ENCODE results near the gene TRIM67.

Gene TRIM67

GRCh38 chr1:231132591-231132990 lies 29.3 kb upstream of the TRIM67 start (continued):
- TF ChIP-seq ZNF610 (tag by site-specific recombination; IDR thresholded peaks at IDR 0.05; ENCODE audit: borderline replicate concordance) (peak; percentile 70; the same call in 1 of the 2 replicates), ZNF560 (tag by site-specific recombination; IDR thresholded peaks at IDR 0.05; ENCODE audit: borderline replicate concordance) (peak; percentile 98), ZNF629 (tag by site-specific recombination; IDR thresholded peaks at IDR 0.05) (peak; percentile 72), ZNF426 (tag by site-specific recombination; IDR thresholded peaks at IDR 0.05) (peak; percentile 99), ZNF24 (tag by site-specific recombination; IDR thresholded peaks at IDR 0.05) (peak; percentile 54; the same call in 1 of the 2 replicates), ZNF704 (tag by site-specific recombination; IDR thresholded peaks at IDR 0.05) (peak; percentile 74; the same call in 1 of the 2 replicates), GLIS2 (tag by site-specific recombination; IDR thresholded peaks at IDR 0.05) (0 out of 2 replicates have a peak, but pooled peaks have one; percentile 18), ZNF585B (tag by site-specific recombination; IDR thresholded peaks at IDR 0.05) (0 out of 2 replicates have a peak, but pooled peaks have one; percentile 10), ZNF558 (tag by site-specific recombination; IDR thresholded peaks at IDR 0.05) (peak; percentile 94), ZNF121 (tag by site-specific recombination; IDR thresholded peaks at IDR 0.05) (peak; percentile 72; the same call in 1 of the 2 replicates), ZNF302 (tag by site-specific recombination; IDR thresholded peaks at IDR 0.05; ENCODE audit: low read depth) (peak; percentile 57; the same call in 1 of the 2 replicates), ZNF354C (tag by site-specific recombination; IDR thresholded peaks at IDR 0.05; ENCODE audit: borderline replicate concordance, low read depth) (peak; percentile 95), MYNN (tag by site-specific recombination; IDR thresholded peaks at IDR 0.05; ENCODE audit: borderline replicate concordance) (peak; percentile 54; the same call in 1 of the 2 replicates), ZNF16 (tag by site-specific recombination; IDR thresholded peaks at IDR 0.05; ENCODE audit: low read depth) (peak; percentile 36; the same call in 1 of the 2 replicates), ZNF19 (tag by site-specific recombination; IDR thresholded peaks at IDR 0.05; ENCODE audit: low read depth) (peak; percentile 87), ZNF501 (tag by site-specific recombination; IDR thresholded peaks at IDR 0.05) (peak; percentile 91), ZNF510 (tag by site-specific recombination; IDR thresholded peaks at IDR 0.05; ENCODE audit: insufficient replicate concordance) (peak; percentile 97), WT1 (tag by site-specific recombination; IDR thresholded peaks at IDR 0.05) (peak; percentile 32; the same call in 1 of the 2 replicates), ZBTB11 (tag by site-specific recombination; conservative IDR thresholded peaks at IDR 0.05; ENCODE audit: low read depth) (peak; percentile 92), ZNF10 (tag by site-specific recombination; IDR thresholded peaks at IDR 0.05) (peak; percentile 24; the same call in 1 of the 2 replicates), ZNF404 (tag by site-specific recombination; IDR thresholded peaks at IDR 0.05) (peak; percentile 98), ZBTB21 (tag by site-specific recombination; IDR thresholded peaks at IDR 0.05) (peak; percentile 86), GLI2 (tag by site-specific recombination; IDR thresholded peaks at IDR 0.05; ENCODE audit: borderline replicate concordance, low read depth) (peak; percentile 88; the same call in 1 of the 2 replicates), ZNF223 (tag by site-specific recombination; IDR thresholded peaks at IDR 0.05) (peak; percentile 79; the same call in 1 of the 2 replicates)
- TF ChIP-seq, protein P1, sequence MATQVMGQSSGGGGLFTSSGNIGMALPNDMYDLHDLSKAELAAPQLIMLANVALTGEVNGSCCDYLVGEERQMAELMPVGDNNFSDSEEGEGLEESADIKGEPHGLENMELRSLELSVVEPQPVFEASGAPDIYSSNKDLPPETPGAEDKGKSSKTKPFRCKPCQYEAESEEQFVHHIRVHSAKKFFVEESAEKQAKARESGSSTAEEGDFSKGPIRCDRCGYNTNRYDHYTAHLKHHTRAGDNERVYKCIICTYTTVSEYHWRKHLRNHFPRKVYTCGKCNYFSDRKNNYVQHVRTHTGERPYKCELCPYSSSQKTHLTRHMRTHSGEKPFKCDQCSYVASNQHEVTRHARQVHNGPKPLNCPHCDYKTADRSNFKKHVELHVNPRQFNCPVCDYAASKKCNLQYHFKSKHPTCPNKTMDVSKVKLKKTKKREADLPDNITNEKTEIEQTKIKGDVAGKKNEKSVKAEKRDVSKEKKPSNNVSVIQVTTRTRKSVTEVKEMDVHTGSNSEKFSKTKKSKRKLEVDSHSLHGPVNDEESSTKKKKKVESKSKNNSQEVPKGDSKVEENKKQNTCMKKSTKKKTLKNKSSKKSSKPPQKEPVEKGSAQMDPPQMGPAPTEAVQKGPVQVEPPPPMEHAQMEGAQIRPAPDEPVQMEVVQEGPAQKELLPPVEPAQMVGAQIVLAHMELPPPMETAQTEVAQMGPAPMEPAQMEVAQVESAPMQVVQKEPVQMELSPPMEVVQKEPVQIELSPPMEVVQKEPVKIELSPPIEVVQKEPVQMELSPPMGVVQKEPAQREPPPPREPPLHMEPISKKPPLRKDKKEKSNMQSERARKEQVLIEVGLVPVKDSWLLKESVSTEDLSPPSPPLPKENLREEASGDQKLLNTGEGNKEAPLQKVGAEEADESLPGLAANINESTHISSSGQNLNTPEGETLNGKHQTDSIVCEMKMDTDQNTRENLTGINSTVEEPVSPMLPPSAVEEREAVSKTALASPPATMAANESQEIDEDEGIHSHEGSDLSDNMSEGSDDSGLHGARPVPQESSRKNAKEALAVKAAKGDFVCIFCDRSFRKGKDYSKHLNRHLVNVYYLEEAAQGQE (tag by site-specific recombination; IDR thresholded peaks at IDR 0.05): peak; percentile 90
